Panc1 (cell line): Measurements from ENCODE around the gene IMPG1. TPM values are rescaled to one million over a fixed set of nuclear protein-coding genes. Genes with fewer than 3 reads are reported as not detected.

Source experiments
- ATAC-seq: fragments of 200-7000 bp; cut with Tn5 transposase; 2 replicates; pipeline ENCODE4 v1.9.1; 2020; ENCODE audit warnings: mild to moderate bottlenecking, moderate library complexity
- BruUV-seq: library from RNA; stranded (reverse); fragments of 400-500 nt; replicated peaks from 2 replicates; lab custom pipeline; 2021; lab: Mats Ljungman, UMichigan
- CTCF ChIA-PET: fragments of 300-600 bp; sonication (Branson Sonifier 250); formaldehyde crosslinking; loops from one replicate; lab custom pipeline; 2022; ENCODE audit warnings: antibody characterized with exemption; lab: Charles Lee
- POLR2A ChIA-PET: fragments of 300-600 bp; sonication (Branson Sonifier 250); formaldehyde crosslinking; loops from one replicate; lab custom pipeline; 2022; ENCODE audit warnings: antibody characterized with exemption; lab: Charles Lee
- DNase-seq: peaks from one replicate; pipeline ENCODE4 v3.0.0-alpha.2; 2010; ENCODE audit warnings: low read depth, low spot score
- H3K27ac ChIP-seq: 2 replicates; pipeline ENCODE4 v1.5.1; 2011; ENCODE audit warnings: mild to moderate bottlenecking, low read length, inconsistent platforms
- H3K27me3 ChIP-seq: fragments of 200-500 bp; sonication (Bioruptor generic); 2 replicates; pipeline ENCODE4 v1.6.0; 2014; ENCODE audit warnings: low read length, inconsistent platforms; ENCODE audit not compliant: control insufficient read depth, insufficient read depth
- H3K36me3 ChIP-seq: fragments of 200-500 bp; sonication (Bioruptor generic); 2 replicates; pipeline ENCODE4 v1.5.1; 2014; ENCODE audit warnings: inconsistent platforms, mild to moderate bottlenecking, low read length, moderate library complexity; ENCODE audit not compliant: control insufficient read depth, insufficient read depth
- H3K4me1 ChIP-seq: 2 replicates; pipeline ENCODE4 v1.5.1; 2011; ENCODE audit warnings: inconsistent platforms, mild to moderate bottlenecking, low read length, moderate library complexity; ENCODE audit not compliant: control insufficient read depth, insufficient read depth
- H3K4me3 ChIP-seq, 2 experiments: 2 replicates each; pipeline ENCODE4 v1.5.1; 2011 to 2012; ENCODE audit warnings: low read depth in 2 of 2, low read length in 2 of 2, mild to moderate bottlenecking in 2 of 2, inconsistent platforms in 1 of 2, moderate library complexity in 1 of 2
- H3K9me3 ChIP-seq: fragments of 200-500 bp; sonication (Bioruptor generic); 2 replicates; pipeline ENCODE4 v1.5.1; 2014; ENCODE audit warnings: low read depth, mild to moderate bottlenecking, inconsistent platforms, low read length, moderate library complexity; ENCODE audit not compliant: control insufficient read depth, insufficient read depth
- CTCF ChIP-seq: fragments of 450-650 bp; IDR thresholded peaks from 2 replicates; pipeline ENCODE4 v1.5.1; 2017; ENCODE audit warnings: mild to moderate bottlenecking
- POLR2AphosphoS5 ChIP-seq: IDR thresholded peaks from 2 replicates; pipeline ENCODE4 v1.6.1; 2012; ENCODE audit warnings: mild to moderate bottlenecking, low read depth, low read length, moderate library complexity
- REST ChIP-seq, 2 experiments: IDR thresholded peaks; 2 replicates each; pipeline ENCODE4 v1.6.1; 2011 to 2012; ENCODE audit warnings: low read depth in 2 of 2, control low read depth in 1 of 2, low read length in 1 of 2, mild to moderate bottlenecking in 1 of 2, moderate library complexity in 1 of 2; ENCODE audit not compliant: insufficient read depth in 1 of 2
- SIN3A ChIP-seq: IDR thresholded peaks from 2 replicates; pipeline ENCODE4 v1.6.1; 2012; ENCODE audit warnings: low read depth, mild to moderate bottlenecking, low read length, moderate library complexity, borderline replicate concordance; ENCODE audit not compliant: insufficient read depth
- TCF7L2 ChIP-seq: IDR thresholded peaks from 2 replicates; pipeline ENCODE4 v1.6.1; 2011; ENCODE audit warnings: mild to moderate bottlenecking, low read depth, low read length, inconsistent platforms
- in situ Hi-C: cut with HindIII; loops from 2 replicates; pipeline ENCODE4 v1.10.0; 2016; ENCODE audit warnings: low sequenced_read_pairs, low pct_unique_long_range_greater_than_20kb
- intact Hi-C: fragments of 100-400 bp; cut with micrococcal nuclease; formaldehyde crosslinking; loops from one replicate; pipeline ENCODE4 v1.10.0; 2022; ENCODE audit not compliant: unreplicated experiment
- total RNA-seq: library from RNA; stranded (reverse); gene quantifications from one replicate; pipeline ENCODE4 v1.2.1, GENCODE V29; 2021; ENCODE audit not compliant: unreplicated experiment

IMPG1 gene
- total RNA-seq, 1 experiment from 2014 or later, result not detected

- Histone ChIP-seq H3K27ac (no peak overlapping the region), H3K9me3 (no peaks in the 10 kb centered on the region), H3K27me3 (0 out of 2 replicates have a peak, but pooled peaks cover 2% of the 10 kb centered on the region), H3K36me3 (no peaks in the 10 kb centered on the region), H3K4me1 (no peaks in the 10 kb centered on the region), H3K4me3 (no peak overlapping the region)
- intact Hi-C loops (no loop called here), in situ Hi-C loops (no loop called here)
- ChIA-PET POLR2A (no interaction called here), CTCF (no interaction called here)
- no TSS peak for BruUV-seq
- DNase-seq, result no peak
- ATAC-seq, result no peak
- TF ChIP-seq TCF7L2, result no peak
Measured at GRCh38 chr6:75997696-75998095, 74.8 kb downstream of the IMPG1 start.

GRCh38 chr6:75993236-75994162, 79.0 kb downstream of the IMPG1 start:
- TF ChIP-seq POLR2AphosphoS5 (no peak), REST (IDR thresholded peaks at IDR 0.05; ENCODE audit: insufficient read depth in 1 of 2, low read depth in 2 of 2, low read length in 1 of 2) (no peak), SIN3A (no peak), TCF7L2 (no peak), CTCF (no peak)
- ChIA-PET POLR2A (no interaction called here), CTCF (no interaction called here)
- Histone ChIP-seq H3K27ac (no peak overlapping the region), H3K9me3 (no peaks in the 10 kb centered on the region), H3K4me3 (no peak overlapping the region), H3K27me3 (0 out of 2 replicates have a peak, but pooled peaks cover 2% of the 10 kb centered on the region), H3K4me1 (no peaks in the 10 kb centered on the region), H3K36me3 (no peaks in the 10 kb centered on the region)
- no TSS peak for BruUV-seq
- intact Hi-C loops, result no loop called here
- ATAC-seq (no peak), DNase-seq (no peak)
- in situ Hi-C loops, result no loop called here

GRCh38 chr6:75991941-75992340, 80.5 kb downstream of the IMPG1 start:
- no TSS peak for BruUV-seq
- no peak for DNase-seq
- POLR2A ChIA-PET, result no interaction called here

More at GRCh38 chr6:75991941-75992340, 80.5 kb downstream of the IMPG1 start:
- in situ Hi-C loops, result no loop called here
- no peaks in the 10 kb centered on the region for H3K36me3 ChIP-seq
- H3K27me3 ChIP-seq, result 0 out of 2 replicates have a peak, but pooled peaks cover 2% of the 10 kb centered on the region
- no peak overlapping the region for H3K27ac ChIP-seq
- TF ChIP-seq REST (IDR thresholded peaks at IDR 0.05; ENCODE audit: insufficient read depth in 1 of 2, low read depth in 2 of 2, low read length in 1 of 2) (no peak), POLR2AphosphoS5 (no peak), TCF7L2 (no peak), SIN3A (no peak), CTCF (no peak)
- no peak overlapping the region for H3K4me3 ChIP-seq
- CTCF ChIA-PET, result interaction anchor here (0.6 to 1.3 kb wide), 2 partner anchors 43 to 691 kb away, joined by 3 read pairs; no protein-coding TSS in a partner anchor
- H3K4me1 ChIP-seq, result no peaks in the 10 kb centered on the region
- no peak for ATAC-seq
- intact Hi-C loops, result no loop called here
- H3K9me3 ChIP-seq, result no peaks in the 10 kb centered on the region
